Measurements from ENCODE around the gene PARP2. TPM values are rescaled to one million over a fixed set of nuclear protein-coding genes. Genes with fewer than 3 reads are reported as not detected.

The PARP2 gene
- total RNA-seq, 1 experiment from 2014 or later: 67.9 TPM

GRCh38 chr14:20365928-20366327 lies 22.5 kb downstream of the PARP2 start:
- Histone ChIP-seq H3K27ac (ENCODE audit: low read depth, low read length, poor library complexity, severe bottlenecking) (no peak overlapping the region), H3K9me3 (ENCODE audit: low read depth, low read length, poor library complexity, severe bottlenecking) (no peaks in the 10 kb centered on the region), H3K27me3 (replicated peaks; ENCODE audit: insufficient read depth, low read depth, low read length, poor library complexity) (no peaks in the 10 kb centered on the region), H3K4me3 (ENCODE audit: low read depth, low read length, poor library complexity, severe bottlenecking) (no peak overlapping the region), H3K36me3 (ENCODE audit: insufficient read depth, low read length, poor library complexity, severe bottlenecking) (peaks cover 6% of the 10 kb centered on the region), H3K4me1 (ENCODE audit: insufficient read depth, low read length, poor library complexity, severe bottlenecking) (no peaks in the 10 kb centered on the region)
- BruUV-seq (replicated peaks): no TSS peak
- POLR2A ChIA-PET (ENCODE audit: low non-redundant PET): no interaction called here
- intact Hi-C loops (cut with micrococcal nuclease; ENCODE audit: unreplicated experiment): no loop called here
- CTCF ChIA-PET: no interaction called here
- no peak for TF ChIP-seq EZH2 (IDR thresholded peaks at IDR 0.05; ENCODE audit: borderline replicate concordance, low read depth, low read length, poor library complexity, severe bottlenecking)
- no peak for TF ChIP-seq CTCF (conservative IDR thresholded peaks at IDR 0.05; ENCODE audit: low read depth, low read length)
- DNase-seq (ENCODE audit: low spot score): no peak

- Histone ChIP-seq H3K36me3 (ENCODE audit: insufficient read depth, low read length, poor library complexity, severe bottlenecking) (peaks cover 24% of the 10 kb centered on the region), H3K4me1 (ENCODE audit: insufficient read depth, low read length, poor library complexity, severe bottlenecking) (no peaks in the 10 kb centered on the region), H3K9me3 (ENCODE audit: low read depth, low read length, poor library complexity, severe bottlenecking) (no peaks in the 10 kb centered on the region), H3K27me3 (replicated peaks; ENCODE audit: insufficient read depth, low read depth, low read length, poor library complexity) (no peaks in the 10 kb centered on the region), H3K4me3 (ENCODE audit: low read depth, low read length, poor library complexity, severe bottlenecking) (no peak overlapping the region), H3K27ac (ENCODE audit: low read depth, low read length, poor library complexity, severe bottlenecking) (no peak overlapping the region)
- CTCF ChIA-PET: no interaction called here
- POLR2A ChIA-PET (ENCODE audit: low non-redundant PET): no interaction called here
- intact Hi-C loops (cut with micrococcal nuclease; ENCODE audit: unreplicated experiment): no loop called here
- no TSS peak for BruUV-seq (replicated peaks)
- TF ChIP-seq CTCF (conservative IDR thresholded peaks at IDR 0.05; ENCODE audit: low read depth, low read length): no peak
- TF ChIP-seq EZH2 (IDR thresholded peaks at IDR 0.05; ENCODE audit: borderline replicate concordance, low read depth, low read length, poor library complexity, severe bottlenecking): no peak
- no peak for DNase-seq (ENCODE audit: low spot score)
Measured at GRCh38 chr14:20372796-20373195, 29.4 kb downstream of the PARP2 start.

- no peak overlapping the region for H3K27ac ChIP-seq (ENCODE audit: low read depth, low read length, poor library complexity, severe bottlenecking)
- peaks cover 32% of the 10 kb centered on the region for H3K36me3 ChIP-seq (ENCODE audit: insufficient read depth, low read length, poor library complexity, severe bottlenecking)
- H3K4me3 ChIP-seq (ENCODE audit: low read depth, low read length, poor library complexity, severe bottlenecking): no peak overlapping the region
- TF ChIP-seq CTCF (conservative IDR thresholded peaks at IDR 0.05; ENCODE audit: low read depth, low read length): no peak
- TF ChIP-seq EZH2 (IDR thresholded peaks at IDR 0.05; ENCODE audit: borderline replicate concordance, low read depth, low read length, poor library complexity, severe bottlenecking): no peak
- no TSS peak for BruUV-seq (replicated peaks)
- intact Hi-C loops (cut with micrococcal nuclease; ENCODE audit: unreplicated experiment): no loop called here
- ChIA-PET CTCF (no interaction called here), POLR2A (ENCODE audit: low non-redundant PET) (no interaction called here)
- no peaks in the 10 kb centered on the region for H3K4me1 ChIP-seq (ENCODE audit: insufficient read depth, low read length, poor library complexity, severe bottlenecking)
- H3K9me3 ChIP-seq (ENCODE audit: low read depth, low read length, poor library complexity, severe bottlenecking): no peaks in the 10 kb centered on the region
- no peak for DNase-seq (ENCODE audit: low spot score)
- no peaks in the 10 kb centered on the region for H3K27me3 ChIP-seq (replicated peaks; ENCODE audit: insufficient read depth, low read depth, low read length, poor library complexity)
Measured at GRCh38 chr14:20375471-20375870, 32.0 kb downstream of the PARP2 start.
